GM12873 (cell line): ENCODE data around the gene EID2B.

ENCODE experiments used
- TF ChIP-seq, protein P1 (sequence below): IDR thresholded peaks from 2 replicates; pipeline ENCODE4 v1.5.1; 2012; ENCODE audit warnings: low read depth, mild to moderate bottlenecking, moderate library complexity, low read length, control low read depth; ENCODE audit not compliant: insufficient read depth; ENCODE audit errors: missing control alignments

EID2B gene

DNA sequence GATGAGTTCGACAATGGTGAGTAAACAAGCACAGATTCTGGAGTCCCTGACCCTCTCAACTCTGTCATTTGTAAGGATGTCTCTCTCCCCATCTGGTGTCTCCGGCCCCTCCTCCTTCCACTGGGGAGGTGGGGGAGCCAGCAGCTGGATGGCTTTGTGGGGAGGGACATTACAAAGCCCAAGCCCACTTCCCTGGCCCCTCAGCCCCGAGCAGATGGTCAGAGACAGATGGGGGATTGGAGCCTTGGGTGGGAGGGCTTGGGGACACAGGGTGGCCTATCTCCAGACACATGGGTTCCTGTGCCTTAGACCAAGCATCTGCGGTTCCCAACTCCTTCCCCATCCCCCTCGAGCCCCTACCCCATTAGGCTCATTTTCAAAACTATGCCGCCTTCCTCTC, 49.5 kb downstream of the EID2B start:
- TF ChIP-seq, protein P1, sequence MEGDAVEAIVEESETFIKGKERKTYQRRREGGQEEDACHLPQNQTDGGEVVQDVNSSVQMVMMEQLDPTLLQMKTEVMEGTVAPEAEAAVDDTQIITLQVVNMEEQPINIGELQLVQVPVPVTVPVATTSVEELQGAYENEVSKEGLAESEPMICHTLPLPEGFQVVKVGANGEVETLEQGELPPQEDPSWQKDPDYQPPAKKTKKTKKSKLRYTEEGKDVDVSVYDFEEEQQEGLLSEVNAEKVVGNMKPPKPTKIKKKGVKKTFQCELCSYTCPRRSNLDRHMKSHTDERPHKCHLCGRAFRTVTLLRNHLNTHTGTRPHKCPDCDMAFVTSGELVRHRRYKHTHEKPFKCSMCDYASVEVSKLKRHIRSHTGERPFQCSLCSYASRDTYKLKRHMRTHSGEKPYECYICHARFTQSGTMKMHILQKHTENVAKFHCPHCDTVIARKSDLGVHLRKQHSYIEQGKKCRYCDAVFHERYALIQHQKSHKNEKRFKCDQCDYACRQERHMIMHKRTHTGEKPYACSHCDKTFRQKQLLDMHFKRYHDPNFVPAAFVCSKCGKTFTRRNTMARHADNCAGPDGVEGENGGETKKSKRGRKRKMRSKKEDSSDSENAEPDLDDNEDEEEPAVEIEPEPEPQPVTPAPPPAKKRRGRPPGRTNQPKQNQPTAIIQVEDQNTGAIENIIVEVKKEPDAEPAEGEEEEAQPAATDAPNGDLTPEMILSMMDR, result no peak

DNA sequence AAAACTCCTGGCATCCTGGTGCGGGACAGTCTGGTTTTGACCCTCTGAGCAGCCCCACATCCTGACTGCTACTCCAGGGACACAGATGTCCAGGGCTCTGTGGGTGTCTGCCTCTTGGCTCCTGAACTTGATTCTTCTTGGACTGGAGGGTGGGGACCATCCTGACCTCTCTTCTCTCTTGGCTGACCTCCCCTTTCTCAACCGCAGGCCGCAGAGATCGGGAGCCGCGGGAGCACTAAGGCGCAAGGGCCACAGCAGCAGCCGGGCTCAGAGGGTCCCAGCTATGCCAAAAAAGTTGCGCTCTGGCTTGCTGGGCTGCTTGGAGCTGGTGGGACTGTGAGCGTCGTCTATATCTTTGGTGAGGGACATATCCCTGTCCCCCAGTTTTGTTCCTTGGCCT, 51.0 kb downstream of the EID2B start:
- TF ChIP-seq, protein P1, result no peak

DNA sequence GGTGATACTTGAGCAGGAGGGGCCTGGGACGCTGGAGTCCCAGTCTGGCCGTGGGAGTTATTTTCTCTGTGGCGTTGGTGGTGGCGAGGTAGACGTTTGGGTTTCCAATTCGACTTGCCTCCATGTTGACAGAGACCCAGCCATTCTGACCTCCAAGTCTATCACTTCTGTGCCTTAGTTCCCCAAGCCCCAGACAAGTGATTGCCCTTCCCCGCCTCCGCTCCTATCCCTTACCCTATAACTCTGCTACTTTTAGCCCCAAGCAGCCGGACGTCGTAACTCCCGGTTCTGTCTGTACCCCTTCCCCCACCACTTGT, 51.5 kb downstream of the EID2B start:
- TF ChIP-seq, protein P1, result no peak
